ENCODE measurements around the gene KLHL21.

- TF ChIP-seq CTCF (IDR thresholded peaks at IDR 0.05) (no peak), POLR2A (IDR thresholded peaks at IDR 0.05) (no peak)
Observed at GRCh38 chr1:6582370-6582769, 20.3 kb downstream of the KLHL21 start.
